ENCODE results near the gene CNOT3.

- TF ChIP-seq CTCF (IDR thresholded peaks at IDR 0.05) (no peak), ZFX (IDR thresholded peaks at IDR 0.05; ENCODE audit: borderline replicate concordance) (no peak)
Observed at GRCh38 chr19:54115109-54116063, 22.2 kb upstream of the CNOT3 start, which contains the start of the genes PRPF31 and TFPT.
